ENCODE measurements around the gene CT47C1. TPM values are rescaled to one million over a fixed set of nuclear protein-coding genes. Genes with fewer than 3 reads are reported as not detected.
"Not testable (repeated sequence)": the region's sequence is repeated elsewhere in the genome, so short reads cannot be mapped to it uniquely, and the experiment has no call there.

Gene CT47C1
- polyA plus RNA-seq (2014; cell fraction: cytosol; rRNA removed), result not detected in 2 replicates
- polyA plus RNA-seq (2014; cell fraction: nucleus; rRNA removed), result not detected in 2 replicates

DNA sequence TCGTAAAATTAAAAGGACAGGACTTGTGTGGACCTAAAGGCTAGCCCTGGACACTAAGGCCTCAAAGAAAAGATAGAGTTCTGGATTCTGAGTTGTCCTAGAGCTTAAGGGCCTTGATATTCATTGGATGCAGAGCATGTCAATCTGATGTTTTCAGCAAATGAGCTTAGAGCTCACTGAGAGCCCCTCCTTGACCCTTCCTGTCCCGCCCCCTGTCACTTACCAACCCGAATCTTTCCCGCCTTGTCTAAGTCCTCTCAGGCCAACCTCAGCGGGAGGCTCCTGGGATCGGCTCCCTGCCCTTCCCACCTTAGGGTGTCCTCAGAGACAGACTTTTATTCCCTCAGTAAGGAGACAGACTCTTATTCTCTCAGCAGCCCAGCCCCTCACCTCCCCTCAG is at the start of gene CT47C1:
CT47C1 (plus strand) TSS at position 250 of the 400 bp plus-strand sequence. CDS start 233 bp downstream, outside the sequence.
- no peak for DNase-seq (ENCODE audit: low spot score)

DNA sequence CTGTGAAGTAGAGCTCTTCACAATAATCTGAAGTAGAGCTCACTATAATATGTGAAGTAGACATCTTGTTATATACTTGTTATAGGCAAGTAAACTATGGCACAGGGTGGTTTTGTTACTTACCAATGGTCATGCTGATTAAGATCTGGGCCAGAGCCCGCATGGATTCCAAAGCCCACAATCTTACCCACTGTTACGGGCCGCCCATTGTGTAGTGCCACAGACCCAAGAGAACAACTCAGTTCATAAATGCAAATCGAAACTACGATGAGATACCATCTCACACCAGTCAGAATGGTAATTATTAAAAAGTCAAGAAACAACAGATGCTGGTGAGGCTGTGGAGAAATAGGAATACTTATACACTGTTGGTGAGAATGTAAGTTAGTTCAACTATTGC is 46.9 kb upstream of the CT47C1 start:
- DNase-seq (ENCODE audit: low spot score), result no peak

DNA sequence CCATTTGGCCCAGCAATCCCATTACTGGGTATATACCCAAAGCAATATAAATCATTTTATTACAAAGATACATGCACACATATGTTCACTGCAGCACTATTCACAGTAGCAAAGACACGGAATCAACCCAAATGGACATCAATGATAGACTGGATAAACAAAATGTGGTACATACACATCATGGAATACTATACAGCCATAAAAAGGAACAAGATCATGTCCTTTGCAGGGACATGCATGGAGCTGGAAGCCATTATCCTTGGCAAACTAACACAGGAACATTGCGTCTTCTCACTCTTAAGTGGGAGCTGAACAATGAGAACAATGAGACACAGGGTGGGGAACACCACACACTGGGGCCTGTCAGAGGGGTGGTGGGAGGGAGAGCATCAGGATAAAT is 46.4 kb upstream of the CT47C1 start:
- DNase-seq (ENCODE audit: low spot score), result not testable (repeated sequence)

DNA sequence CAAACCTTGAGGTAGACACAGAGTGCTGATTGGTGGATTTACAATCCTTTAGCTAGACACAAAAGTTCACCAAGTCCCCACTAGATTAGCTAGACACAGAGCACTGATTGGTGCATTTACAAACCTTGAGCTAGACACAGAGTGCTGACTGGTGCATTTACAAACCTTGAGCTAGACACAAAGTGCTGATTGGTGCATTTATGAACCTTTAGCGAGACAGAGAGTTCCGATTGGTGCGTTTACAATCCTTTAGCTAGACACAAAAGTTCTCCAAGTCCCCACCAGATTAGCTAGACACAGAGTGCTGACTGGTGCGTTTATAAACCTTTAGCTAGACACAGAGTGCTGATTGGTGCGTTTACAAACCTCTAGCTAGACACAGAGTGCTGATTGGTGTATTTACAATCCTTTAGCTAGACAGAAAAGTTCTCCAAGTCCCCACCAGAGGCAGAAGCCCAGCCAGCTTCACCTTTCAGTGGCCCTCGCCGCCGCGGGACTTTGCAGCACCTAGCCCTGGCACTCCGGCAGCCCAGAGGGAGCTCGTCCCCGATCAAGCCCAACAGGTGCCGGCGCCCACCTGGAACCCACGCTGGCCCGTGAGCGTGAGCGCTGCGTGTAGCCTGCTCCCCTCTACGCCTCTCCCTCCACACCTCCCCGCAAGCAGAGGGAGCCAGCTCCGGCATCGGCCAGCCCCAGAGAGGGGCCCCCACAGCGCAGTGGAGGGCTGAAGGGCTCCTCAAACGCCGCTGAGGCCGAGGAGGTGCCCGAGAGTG is 44.6 kb upstream of the CT47C1 start:
- not testable (repeated sequence) for DNase-seq (ENCODE audit: low spot score)

DNA sequence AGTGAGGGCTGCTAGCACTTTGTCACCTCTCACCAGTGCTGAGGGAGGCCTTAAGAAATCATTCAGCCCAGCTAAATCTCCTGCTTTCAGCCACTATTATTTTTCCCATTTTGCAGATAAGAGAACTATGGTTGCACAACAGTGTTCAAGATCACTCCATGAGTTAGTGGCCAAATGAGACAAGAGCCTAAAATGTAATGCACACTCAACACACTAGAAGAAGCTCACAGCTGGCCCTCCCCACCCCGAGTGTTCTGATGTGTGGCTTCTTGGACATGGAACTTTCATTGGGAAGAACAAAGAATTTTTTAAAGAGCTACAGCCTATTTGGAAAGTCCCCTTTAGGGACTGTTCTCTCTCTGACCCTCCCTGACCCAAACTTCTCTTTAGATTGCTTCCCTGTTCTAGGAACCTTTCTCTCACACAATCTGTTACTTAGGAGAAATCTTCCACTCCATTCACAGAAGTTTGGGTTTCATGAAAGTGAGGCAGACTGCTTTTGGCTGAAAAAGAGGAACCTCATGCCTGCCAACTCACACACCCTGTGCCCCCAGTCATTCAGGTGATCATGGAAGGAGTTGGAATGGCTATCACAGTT is 44.0 kb upstream of the CT47C1 start:
- no peak for DNase-seq (ENCODE audit: low spot score)

DNA sequence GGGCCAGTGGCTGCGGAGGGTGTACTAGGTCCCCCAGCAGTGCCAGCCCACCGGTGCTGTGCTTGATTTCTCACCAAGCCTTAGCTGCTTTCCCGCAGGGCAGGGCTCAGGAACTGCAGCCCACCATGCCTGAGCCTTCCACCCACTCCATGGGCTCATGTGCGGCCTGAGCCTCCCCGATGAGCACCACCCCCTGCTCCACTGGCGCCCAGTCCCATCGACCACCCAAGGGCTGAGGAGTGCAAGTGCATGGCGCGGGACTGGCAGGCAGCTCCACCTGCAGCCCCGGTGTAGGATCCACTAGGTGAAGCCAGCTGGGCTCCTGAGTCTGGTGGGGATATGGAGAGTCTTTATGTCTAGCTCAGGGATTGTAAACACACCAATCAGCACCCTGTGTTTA is 43.1 kb upstream of the CT47C1 start:
- not testable (repeated sequence) for DNase-seq (ENCODE audit: low spot score)

DNA sequence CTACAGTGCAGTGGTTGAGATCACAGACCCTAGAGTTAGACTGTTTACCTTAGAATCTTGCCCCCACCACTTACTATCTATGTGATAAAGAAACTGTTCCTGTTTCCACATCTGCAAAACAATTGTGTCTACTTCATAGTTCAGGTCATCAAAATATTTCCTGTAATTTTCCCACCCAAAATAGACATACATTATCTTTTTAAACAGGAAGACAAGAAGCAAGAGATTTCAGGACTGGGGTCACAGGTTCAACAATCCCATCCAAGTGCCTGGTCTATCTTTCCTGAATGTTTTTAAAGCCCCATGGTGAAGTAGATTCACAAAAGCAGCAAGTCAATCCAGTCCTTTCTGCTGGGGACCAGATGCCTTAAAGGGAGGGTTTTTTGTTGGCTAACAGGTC is 41.8 kb upstream of the CT47C1 start:
- no peak for DNase-seq (ENCODE audit: low spot score)

DNA sequence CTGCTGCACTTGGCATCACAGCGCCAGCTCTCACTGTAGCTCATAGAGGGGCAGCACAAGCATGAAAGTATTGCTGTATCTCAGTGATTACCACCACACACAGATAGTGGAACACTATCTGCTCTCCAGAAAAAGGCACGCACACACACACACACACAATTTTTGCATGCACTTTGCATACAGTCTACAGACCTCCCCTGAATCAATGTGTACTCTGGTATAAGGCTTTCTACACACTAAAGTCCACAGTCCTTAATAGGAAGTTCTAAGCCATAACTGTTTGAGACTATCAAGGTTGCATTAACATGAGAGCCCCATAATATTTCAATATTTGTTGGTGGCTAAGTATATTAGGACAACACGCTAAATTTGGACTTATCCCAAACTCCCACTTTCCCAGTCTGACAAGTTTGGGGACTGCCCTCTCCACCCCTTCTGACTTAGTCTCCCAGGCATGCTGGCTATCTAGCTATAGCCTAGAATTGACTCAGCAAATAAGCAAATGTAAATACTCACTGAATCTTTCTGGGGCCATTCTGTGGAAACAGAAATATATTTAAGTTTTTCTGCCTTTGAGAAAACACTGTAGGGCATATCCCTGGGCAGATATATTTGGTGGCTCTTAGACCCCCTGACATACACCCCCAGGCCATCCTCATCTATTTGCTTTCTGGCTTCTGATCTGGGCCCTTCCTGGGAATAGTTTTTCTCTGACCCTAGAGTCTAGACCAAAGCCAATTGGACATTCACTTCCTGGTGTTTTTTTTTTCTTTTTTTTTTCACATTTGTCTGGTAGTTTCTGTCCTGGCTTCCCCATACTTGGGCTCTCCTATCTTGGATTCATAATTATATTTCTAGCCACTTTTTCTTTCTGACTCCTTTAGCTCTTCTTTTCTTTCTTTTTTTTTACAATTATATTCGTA is 36.4 kb upstream of the CT47C1 start:
- DNase-seq (ENCODE audit: low spot score), result no peak

DNA sequence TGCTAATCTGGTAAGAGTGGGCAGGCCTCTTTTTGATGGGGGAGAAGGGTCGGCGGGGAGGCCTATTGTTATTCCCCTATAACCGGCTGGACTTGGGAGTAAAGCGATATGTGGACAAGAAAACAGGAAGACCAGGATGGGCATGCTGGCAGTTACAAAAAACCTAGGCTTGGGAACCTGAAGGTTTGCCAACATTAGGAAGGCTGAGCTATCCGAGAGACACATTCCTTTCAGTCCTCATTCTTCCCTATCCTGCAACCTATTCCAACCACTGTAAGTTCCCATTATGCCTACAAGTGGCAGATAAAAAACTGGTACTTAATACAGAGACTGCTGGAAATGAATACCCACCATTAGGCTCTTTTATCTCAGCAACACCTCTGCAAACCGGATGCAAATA is 32.4 kb upstream of the CT47C1 start:
- no peak for DNase-seq (ENCODE audit: low spot score)

DNA sequence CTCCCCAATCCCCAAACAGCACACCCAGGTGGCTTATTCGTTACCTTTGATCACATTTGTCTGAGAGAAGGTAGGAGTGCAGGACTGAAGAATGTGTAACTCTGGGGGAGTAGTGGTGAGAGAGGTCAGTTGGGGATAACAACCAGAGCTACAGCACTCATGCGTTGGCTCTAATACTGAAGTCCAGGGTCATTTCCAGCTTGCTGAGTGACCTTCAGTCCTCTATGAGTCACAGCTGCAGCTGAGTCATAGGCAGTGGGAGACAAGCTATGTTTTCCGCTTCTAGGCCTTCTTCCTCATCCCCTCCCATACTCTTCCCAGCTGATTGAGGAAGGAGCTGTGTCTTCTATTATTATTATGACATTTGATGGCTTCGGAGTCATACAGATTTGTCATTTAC is 31.6 kb upstream of the CT47C1 start:
- DNase-seq (ENCODE audit: low spot score), result no peak

DNA sequence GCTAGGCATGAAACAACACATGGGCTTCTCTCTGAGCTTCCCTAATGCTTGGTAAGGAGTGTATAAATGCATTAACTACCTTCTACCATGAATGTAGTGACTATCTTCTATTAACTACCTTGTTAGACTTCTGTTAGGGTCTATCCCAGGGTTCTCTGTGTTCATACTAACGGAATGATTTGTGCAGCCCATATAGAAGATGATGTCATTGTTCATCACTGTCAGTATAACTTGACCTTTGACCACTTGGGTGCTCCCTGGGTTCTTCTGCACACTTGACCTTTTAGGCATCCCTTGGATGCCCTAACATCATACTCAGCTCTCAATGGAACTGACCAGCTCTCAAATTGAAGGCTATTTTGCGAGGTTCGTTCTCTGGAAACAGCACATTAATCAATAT is 30.8 kb upstream of the CT47C1 start:
- DNase-seq (ENCODE audit: low spot score), result no peak

DNA sequence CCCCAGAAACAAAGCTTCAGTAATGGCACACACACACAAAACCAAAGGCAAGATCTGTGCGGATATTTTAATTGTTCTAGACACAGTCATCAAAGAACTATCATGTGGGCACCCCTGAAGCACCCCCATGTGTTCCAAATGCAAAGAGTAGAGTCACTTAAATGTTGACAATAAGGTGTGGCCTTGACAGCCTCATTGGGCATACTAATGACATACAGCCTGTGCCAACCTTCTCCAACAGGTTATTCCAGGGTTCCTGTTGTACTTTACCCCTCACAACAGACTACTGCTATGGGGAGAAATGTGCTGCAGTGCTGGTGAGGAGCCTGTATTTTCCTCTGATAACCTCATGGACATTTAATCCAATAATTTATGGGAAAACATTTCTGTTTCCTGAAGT is 29.8 kb upstream of the CT47C1 start:
- DNase-seq (ENCODE audit: low spot score), result no peak

DNA sequence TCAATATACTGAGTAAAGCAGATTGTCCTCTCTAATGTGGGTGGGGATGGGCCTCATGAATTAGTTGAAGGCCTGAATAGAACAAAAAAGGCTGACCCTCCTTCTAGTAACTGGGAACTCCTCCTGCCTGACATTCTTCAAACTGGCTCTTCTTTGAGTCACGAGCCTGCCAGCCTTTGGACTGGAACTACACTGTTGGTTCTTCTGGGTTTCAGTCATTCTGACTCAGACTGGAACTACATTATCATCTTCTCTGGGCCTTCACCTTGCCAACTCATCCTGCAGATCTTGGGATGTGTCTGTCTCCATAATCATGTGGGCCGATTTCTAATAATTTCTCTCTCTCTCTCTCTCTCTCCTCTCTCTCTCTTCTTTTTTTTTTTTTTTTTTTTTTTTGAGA is 26.9 kb upstream of the CT47C1 start:
- DNase-seq (ENCODE audit: low spot score), result no peak

DNA sequence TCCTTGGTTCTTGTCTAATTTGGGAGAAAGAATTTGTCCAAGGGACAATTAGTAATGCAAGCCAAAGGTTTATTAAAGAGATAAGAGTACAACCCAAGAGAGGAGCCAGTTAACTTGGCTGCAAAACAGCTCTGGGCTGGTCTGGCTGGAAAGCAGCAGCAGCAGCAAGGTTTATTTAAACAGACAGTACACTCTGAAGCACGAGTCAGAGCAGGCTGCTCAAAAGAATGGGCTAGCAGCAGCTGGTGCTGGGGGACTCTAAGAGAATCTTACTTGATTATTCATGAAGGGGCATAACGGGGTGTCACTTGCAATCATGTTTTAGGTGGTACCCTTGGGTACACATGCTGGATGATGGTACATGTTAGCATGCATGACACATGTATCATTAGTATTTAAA is 17.1 kb upstream of the CT47C1 start:
- no peak for DNase-seq (ENCODE audit: low spot score)

DNA sequence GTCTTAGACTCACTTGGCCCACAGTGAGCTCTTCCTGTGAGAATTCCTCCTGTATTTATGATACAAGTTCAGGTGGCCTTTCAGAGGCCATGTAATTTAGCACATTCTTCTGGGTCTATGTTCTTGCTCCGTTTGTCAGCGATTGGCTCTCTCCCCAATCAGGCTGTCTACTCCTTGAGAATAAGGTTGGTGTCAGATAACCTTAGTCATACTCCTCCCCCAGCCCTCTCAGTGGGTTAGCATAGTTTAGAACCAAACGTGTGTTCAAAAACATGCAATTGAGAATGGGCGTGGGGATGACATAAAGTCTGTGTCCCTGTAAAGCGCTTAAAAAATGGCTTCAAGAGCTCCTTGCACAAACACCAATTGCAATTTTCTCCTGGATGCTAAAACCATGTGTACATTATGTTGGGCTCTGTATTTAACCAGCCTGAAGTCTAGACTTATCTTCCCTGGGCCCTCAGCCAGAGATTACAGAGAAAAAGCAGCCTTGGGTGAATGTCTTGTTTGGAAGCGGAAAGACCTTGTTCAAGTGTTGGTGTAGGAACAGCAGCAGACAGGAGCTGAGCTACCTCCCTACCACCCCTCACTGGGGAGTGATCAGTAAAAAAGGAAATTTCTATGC is 9.9 kb upstream of the CT47C1 start:
- DNase-seq (ENCODE audit: low spot score), result no peak

DNA sequence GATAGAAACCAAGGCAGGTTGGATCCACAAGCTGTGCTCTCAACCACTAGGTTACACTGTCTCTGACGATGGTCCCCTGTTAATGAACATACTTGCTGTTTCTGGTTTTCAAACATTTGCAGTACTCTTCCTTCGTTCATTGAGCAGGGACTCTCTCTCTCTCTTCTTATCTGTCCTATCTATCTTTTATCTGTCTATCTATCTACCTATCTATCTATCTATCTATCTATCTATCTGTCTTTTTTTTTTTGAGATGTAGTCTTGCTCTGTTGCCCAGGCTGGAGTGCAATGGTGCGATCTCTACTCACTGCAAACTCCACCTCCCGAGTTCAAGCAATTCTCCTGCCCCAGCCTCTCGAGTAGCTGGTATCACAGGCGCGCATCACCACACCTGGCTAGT is 9.4 kb upstream of the CT47C1 start:
- no peak for DNase-seq (ENCODE audit: low spot score)

DNA sequence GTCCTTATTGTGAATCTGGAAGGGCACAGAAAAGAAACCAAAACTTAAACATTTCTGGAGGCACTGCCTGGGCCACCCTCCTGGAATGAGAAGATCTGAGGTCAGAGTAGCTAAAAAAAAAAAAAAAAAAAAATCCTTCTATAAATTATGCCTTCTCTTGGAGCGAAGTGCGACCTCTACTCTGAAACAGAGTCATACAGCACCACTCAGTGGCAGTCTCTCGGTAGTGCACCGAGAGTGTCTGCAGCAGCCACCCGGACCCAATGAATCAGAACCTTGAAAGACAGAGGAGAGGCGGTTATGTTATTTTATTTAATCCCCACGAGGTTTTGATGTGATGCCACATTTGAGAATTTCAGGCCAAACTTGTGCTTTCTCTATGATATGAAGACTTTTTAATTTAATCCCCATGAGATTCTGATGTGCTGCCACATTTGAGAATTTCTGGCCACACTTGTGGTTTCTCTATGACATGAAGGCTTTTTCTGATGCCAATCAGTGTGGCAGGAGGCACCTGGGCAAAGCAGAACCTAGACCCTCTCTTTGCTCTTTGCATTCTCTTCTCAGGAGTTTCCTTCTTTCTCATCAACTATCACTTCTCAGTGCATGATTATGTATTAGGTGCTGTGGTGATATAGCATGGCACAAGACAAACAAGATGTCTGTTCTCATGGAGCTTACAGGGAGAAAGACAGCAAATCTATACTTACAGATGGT is 5.6 kb upstream of the CT47C1 start:
- peak; percentile 0 for DNase-seq (ENCODE audit: low spot score)

DNA sequence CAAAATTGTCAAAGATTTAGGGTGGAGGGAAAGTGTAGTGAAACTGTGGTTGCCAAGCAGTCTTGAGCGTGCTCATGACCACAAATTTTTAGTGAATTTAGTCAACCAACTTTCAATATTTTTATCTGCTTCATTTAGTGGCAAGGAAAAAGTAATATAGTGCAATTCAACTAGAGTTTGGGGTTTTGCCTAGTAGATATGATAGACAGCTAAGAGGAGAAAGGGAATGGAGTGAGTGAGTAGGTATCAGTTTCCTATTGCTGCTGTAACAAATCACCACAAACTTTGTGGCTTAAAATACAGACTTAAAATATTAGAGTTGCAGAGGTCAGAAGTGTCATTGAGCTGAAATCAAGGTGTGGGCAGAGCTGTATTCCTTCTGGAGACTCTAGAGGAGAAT is 3.7 kb upstream of the CT47C1 start:
- DNase-seq (ENCODE audit: low spot score), result no peak

DNA sequence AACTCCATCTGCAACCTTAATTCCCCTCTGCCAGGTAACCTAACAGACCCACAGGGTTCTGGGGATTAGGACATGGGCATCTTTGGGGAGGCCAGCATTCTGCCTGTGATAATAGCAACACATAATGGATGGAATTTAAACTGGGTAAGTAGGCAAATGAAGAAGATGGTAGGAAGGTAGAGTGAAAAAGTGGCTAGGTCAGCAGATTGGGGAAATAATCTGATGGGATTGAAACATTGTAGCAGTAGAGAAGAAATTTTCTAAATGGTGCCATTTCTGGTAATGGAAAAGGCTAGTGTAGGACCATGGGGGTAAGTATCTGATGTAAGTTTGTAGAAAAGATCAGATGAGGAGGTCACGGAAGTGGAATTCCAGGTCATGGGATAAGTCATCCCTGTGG is 3.0 kb upstream of the CT47C1 start:
- no peak for DNase-seq (ENCODE audit: low spot score)

DNA sequence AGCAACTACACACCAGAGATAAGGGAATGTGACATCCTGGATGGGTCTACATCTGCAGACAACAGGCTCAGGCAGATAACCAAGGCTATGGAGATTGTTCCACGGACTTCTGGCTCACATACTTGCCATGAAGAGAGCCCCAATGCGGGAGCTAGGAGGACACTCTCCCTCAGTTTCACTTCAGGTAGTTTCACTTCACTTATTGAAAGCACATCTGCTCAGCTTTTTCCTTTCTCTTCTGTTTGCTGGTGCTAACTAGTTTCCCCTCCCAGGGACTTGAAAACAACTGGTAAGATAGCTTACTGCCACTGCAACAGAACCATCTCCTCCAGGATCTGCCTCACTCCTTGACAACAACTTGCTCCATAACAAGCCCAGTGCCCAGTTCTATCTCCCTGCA is 1.4 kb upstream of the CT47C1 start:
- no peak for DNase-seq (ENCODE audit: low spot score)

Measured in SK-N-DZ (cell line).